K562 (cell line): ENCODE data around the gene ANO1. TPM values are rescaled to one million over a fixed set of nuclear protein-coding genes. Genes with fewer than 3 reads are reported as not detected.
A peak's percentile ranks its signal among the peaks of the same experiment; 100 is the strongest.

ENCODE experiments used
- ATAC-seq: fragments of 200-7000 bp; cut with Tn5 transposase; 3 replicates; pipeline ENCODE4 v1.9.1; 2020; ENCODE audit warnings: moderate library complexity
- BruUV-seq: library from RNA; stranded (reverse); fragments of 400-500 nt; replicated peaks from 2 replicates; lab custom pipeline; 2021; lab: Mats Ljungman, UMichigan
- CTCF ChIA-PET: fragments of 300-600 bp; formaldehyde crosslinking; extraction: SDS; loops from one replicate; lab custom pipeline; 2021; ENCODE audit warnings: low intra/inter-chr PET ratio; lab: Yijun Ruan, JAX
- POLR2A ChIA-PET: fragments of 300-600, 350-650 bp; sonication (Branson Sonifier 250); formaldehyde crosslinking; extraction: SDS; loops from one replicate; lab custom pipeline; 2021; ENCODE audit warnings: antibody characterized with exemption, inconsistent platforms; lab: Yijun Ruan, JAX
- DNase-seq, 4 experiments: peaks; one replicate each; pipeline versions ENCODE4 v3.0.0 to v3.0.0-alpha.2; 2011 to 2018; ENCODE audit warnings: low spot score in 3 of 4, mixed read lengths in 3 of 4; ENCODE audit errors: extremely low read depth in 1 of 4
- FAIRE-seq: peaks from 2 replicates; lab custom pipeline; 2011; peaks lifted over from hg19 to GRCh38; lab: Jason Lieb, UNC
- H2AFZ ChIP-seq: 2 replicates; pipeline ENCODE4 v1.6.0; 2011; ENCODE audit warnings: low read depth, low read length, control low read depth, inconsistent platforms
- H3K27ac ChIP-seq: fragments of 200-600 bp; 3 replicates; pipeline ENCODE4 v1.8.0; 2011; ENCODE audit warnings: low read depth, mild to moderate bottlenecking, control low read depth, inconsistent platforms, low read length, moderate library complexity, mixed read lengths; ENCODE audit errors: extremely low read depth
- H3K27me3 ChIP-seq, 2 experiments: fragments of 300-600 bp in 1 of 2; 2 replicates in 1 of 2; 3 replicates in 1 of 2; pipeline versions ENCODE4 v1.6.0 to v1.8.0; 2011; ENCODE audit warnings: inconsistent platforms in 2 of 2, low read length in 2 of 2, mild to moderate bottlenecking in 1 of 2, mixed read lengths in 1 of 2, moderate library complexity in 1 of 2; ENCODE audit not compliant: control insufficient read depth in 2 of 2, insufficient read depth in 2 of 2
- H3K36me3 ChIP-seq: fragments of 300-600 bp; 3 replicates; pipeline ENCODE4 v1.8.0; 2011; ENCODE audit warnings: mild to moderate bottlenecking, low read length, inconsistent platforms; ENCODE audit not compliant: control insufficient read depth, insufficient read depth
- H3K4me1 ChIP-seq, 2 experiments: fragments of 200-600 bp in 1 of 2; replicated peaks in 1 of 2; 2 replicates in 1 of 2; 3 replicates in 1 of 2; pipeline versions ENCODE4 v1.5.1 to v1.8.0; 2011; ENCODE audit warnings: inconsistent platforms in 2 of 2, low read length in 2 of 2, mild to moderate bottlenecking in 1 of 2, mixed read lengths in 1 of 2, moderate library complexity in 1 of 2; ENCODE audit not compliant: control insufficient read depth in 2 of 2, insufficient read depth in 2 of 2
- H3K4me2 ChIP-seq: 2 replicates; pipeline ENCODE4 v1.6.1; 2011; ENCODE audit warnings: low read length, control low read depth, inconsistent platforms, mixed read lengths; ENCODE audit not compliant: insufficient read depth
- H3K4me3 ChIP-seq: fragments of 200-600 bp; sonication (generic), shearing (Covaris generic); 2 replicates; pipeline ENCODE4 v1.5.1; 2016; ENCODE audit warnings: control low read depth, inconsistent platforms
- H3K79me2 ChIP-seq: fragments of 200-600 bp; 3 replicates; pipeline ENCODE4 v1.8.0; 2011; ENCODE audit warnings: low read length, inconsistent platforms; ENCODE audit not compliant: control insufficient read depth, insufficient read depth
- H3K9ac ChIP-seq, 2 experiments: 2 replicates each; pipeline versions ENCODE4 v1.6.0 to v1.6.1; 2011; ENCODE audit warnings: low read depth in 2 of 2, low read length in 2 of 2, control low read depth in 1 of 2, inconsistent platforms in 1 of 2, mild to moderate bottlenecking in 1 of 2, mixed read lengths in 1 of 2; ENCODE audit not compliant: insufficient read depth in 1 of 2
- H3K9me1 ChIP-seq: one replicate; pipeline ENCODE4 v1.6.0; 2011; ENCODE audit warnings: inconsistent platforms, mild to moderate bottlenecking, low read length, moderate library complexity; ENCODE audit not compliant: control insufficient read depth, insufficient read depth
- H3K9me3 ChIP-seq: replicated peaks from 2 replicates; pipeline ENCODE4 v1.5.1; 2011; ENCODE audit warnings: low read depth, low read length, inconsistent platforms; ENCODE audit not compliant: control insufficient read depth, insufficient read depth
- H4K20me1 ChIP-seq: replicated peaks from 2 replicates; pipeline ENCODE4 v1.6.1; 2011; ENCODE audit warnings: low read length, inconsistent platforms, mixed read lengths; ENCODE audit not compliant: control insufficient read depth, insufficient read depth
- CREM ChIP-seq: IDR thresholded peaks from 2 replicates; pipeline ENCODE4 v1.6.1; 2014; ENCODE audit warnings: antibody characterized with exemption, low read depth
- CTBP1 ChIP-seq: fragments of 450-650 bp; IDR thresholded peaks from 2 replicates; pipeline ENCODE4 v1.6.1; 2016; ENCODE audit warnings: borderline replicate concordance
- MCM3 ChIP-seq: fragments of 450-650 bp; IDR thresholded peaks from 2 replicates; pipeline ENCODE4 v1.6.1; 2016
- NCOA1 ChIP-seq: fragments of 450-650 bp; IDR thresholded peaks from 2 replicates; pipeline ENCODE4 v1.6.1; 2016; ENCODE audit warnings: low read depth
- NFE2 ChIP-seq: IDR thresholded peaks from 2 replicates; pipeline ENCODE4 v1.6.1; 2014; ENCODE audit warnings: antibody characterized with exemption, low read depth
- NR3C1 ChIP-seq: sonication (generic); formaldehyde crosslinking; IDR thresholded peaks from 2 replicates; pipeline ENCODE4 v1.8.1; 2022; ENCODE audit warnings: missing genetic modification reagents
- RNF2 ChIP-seq: sonication (generic); IDR thresholded peaks from 2 replicates; pipeline ENCODE4 v1.6.1; 2016
- SP1 ChIP-seq: sonication (generic); formaldehyde crosslinking; IDR thresholded peaks from 2 replicates; pipeline ENCODE4 v1.8.1; 2022; ENCODE audit warnings: mild to moderate bottlenecking, missing genetic modification reagents
- ZBTB1 ChIP-seq: sonication (generic); formaldehyde crosslinking; IDR thresholded peaks from 2 replicates; pipeline ENCODE4 v1.8.1; 2023; ENCODE audit warnings: missing genetic modification reagents, low read depth, mild to moderate bottlenecking, borderline replicate concordance
- ZNF507 ChIP-seq: conservative IDR thresholded peaks from 2 replicates; pipeline ENCODE4 v1.6.1; 2017; ENCODE audit warnings: missing genetic modification characterization, missing compliant biosample characterization
- ZNF778 ChIP-seq: fragments of 450-650 bp; formaldehyde crosslinking; IDR thresholded peaks from 2 replicates; pipeline ENCODE4 v1.4.0; 2020; ENCODE audit warnings: mild to moderate bottlenecking, moderate library complexity
- WGBS: fragments of 100-300 bp; shearing (Covaris generic); methylation state at CpG from one replicate; pipeline ENCODE4 v1.1.6; 2016; ENCODE audit warnings: low coverage, mixed read lengths; ENCODE audit not compliant: insufficient coverage; ENCODE audit errors: missing lambda C conversion rate; 5-methylcytosine and 5-hydroxymethylcytosine counted together
- in situ Hi-C: fragments of 300-500 bp; cut with MboI; formaldehyde crosslinking; loops from 4 replicates; pipeline ENCODE4 v1.15.0; 2018; ENCODE audit warnings: inconsistent platforms, mixed read lengths
- intact Hi-C: fragments of 100-400 bp; cut with micrococcal nuclease; formaldehyde crosslinking; loops from 2 replicates; pipeline ENCODE4 v1.14.2; 2022
- polyA plus RNA-seq, 8 experiments: library from polyadenylated mRNA; depleted of rRNA in 4 of 8; stranded (reverse) in 5 of 8; unstranded in 3 of 8; fragments of >200 nt; fragmentation: Nextera tagmentation in 2 of 8; fragmentation: Illumina TruSeq in 1 of 8; extraction: Ambion mirVana in 2 of 8; extraction: Trizol in 1 of 8; gene quantifications; 2 replicates each; pipeline versions ENCODE4 v1.2.1 to v1.2.3, GENCODE V29; 2011 to 2014; ENCODE audit warnings: inconsistent platforms in 1 of 8, missing spikeins in 1 of 8
- total RNA-seq, 7 experiments: library from RNA; depleted of rRNA in 6 of 7; stranded (reverse); fragments of >200 nt in 6 of 7; fragmentation: Illumina TruSeq in 2 of 7; extraction: Trizol in 2 of 7; gene quantifications; 2 replicates each; pipeline versions ENCODE4 v1.2.1 to v1.2.3, GENCODE V29; 2011 to 2021; ENCODE audit warnings: low replicate concordance in 1 of 7
- TF ChIP-seq, protein P1 (sequence below): fragments of 200-800 bp; sonication (Bioruptor generic); IDR thresholded peaks from 2 replicates; pipeline ENCODE4 v1.6.1; 2016; ENCODE audit warnings: missing genetic modification characterization, missing compliant biosample characterization
- TF ChIP-seq, protein P2 (sequence below): sonication (generic); formaldehyde crosslinking; IDR thresholded peaks from 2 replicates; pipeline ENCODE4 v1.8.0; 2022; ENCODE audit warnings: mild to moderate bottlenecking, missing genetic modification reagents

The ANO1 gene
- total and polyA plus RNA-seq, 9 of the 15 experiments (the other 6 are each of a cell fraction or from before 2014, with no cell fraction given): not detected

DNA sequence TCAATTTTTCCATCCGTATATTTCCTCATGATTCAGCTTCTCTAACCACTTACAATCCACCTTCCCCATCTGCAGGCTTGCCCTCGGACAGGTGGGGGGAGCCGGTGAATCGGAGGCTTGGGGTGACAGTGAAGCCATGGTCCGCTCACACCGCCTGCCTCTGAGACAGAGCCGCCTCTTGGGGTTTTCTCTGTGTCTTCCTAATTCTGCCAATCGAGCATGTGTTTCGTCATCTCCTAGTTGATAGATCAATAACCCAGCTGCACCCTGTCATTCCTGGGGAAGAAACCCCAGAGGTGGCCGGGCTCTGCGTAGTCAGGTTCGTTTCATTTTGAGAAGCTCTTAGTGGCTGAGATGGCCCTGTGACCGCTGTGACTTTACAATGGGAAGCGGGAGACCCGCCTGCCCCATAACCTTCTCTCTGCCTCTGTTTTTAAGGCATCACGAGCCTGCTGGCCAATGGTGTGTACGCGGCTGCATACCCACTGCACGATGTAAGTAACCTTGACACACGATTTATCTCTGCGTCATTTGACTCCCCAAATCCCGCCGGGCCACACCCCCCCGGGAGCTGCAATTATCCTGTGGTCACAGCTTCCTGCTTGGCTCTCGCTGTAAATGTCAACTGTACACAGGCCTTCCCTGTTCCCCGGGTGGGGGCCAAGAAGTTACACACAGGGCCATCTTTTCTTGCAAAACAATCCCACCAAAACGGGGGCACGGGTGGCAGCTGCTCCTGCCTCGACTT, 33.3 kb downstream of the ANO1 start:
- whole genome bisulfite sequencing: 19% methylated on average over 28 of the region's 29 CpGs
- Histone ChIP-seq H3K4me2 (peak overlapping the region; percentile 64), H3K9me1 (peaks cover 4% of the 10 kb centered on the region), H2AFZ (peak overlapping the region; percentile 93), H4K20me1 (0 out of 2 replicates have a peak, but pooled peaks cover 4% of the 10 kb centered on the region), H3K79me2 (no peaks in the 10 kb centered on the region), H3K27me3 (peaks cover 7 to 34% of the 10 kb centered on the region in 2 experiments; a peak in 3 of 5 replicates), H3K27ac (peak overlapping the region; percentile 61), H3K4me1 (peaks cover 20 to 25% of the 10 kb centered on the region in 2 experiments), H3K4me3 (no peak overlapping the region), H3K9me3 (no peaks in the 10 kb centered on the region), H3K36me3 (no peaks in the 10 kb centered on the region), H3K9ac (peak overlapping the region; percentile 43 to 87; a peak in 3 of 4 replicates)
- DNase-seq (peak; percentile 80 to 89 (median 86)), ATAC-seq (peak; percentile 97), FAIRE-seq (peak; percentile 99)
- in situ Hi-C loops: no loop called here
- intact Hi-C loops: no loop called here
- no TSS peak for BruUV-seq
- CTCF ChIA-PET: no interaction called here
- POLR2A ChIA-PET: interaction anchor here (0.5 to 1.1 kb wide), 6 partner anchors 12 to 199 kb away, joined by 3 to 5 read pairs (median 4); no protein-coding TSS in a partner anchor
- TF ChIP-seq NCOA1 (no peak), NR3C1 (no peak), CTBP1 (peak; percentile 79; the same call in 1 of the 2 replicates), ZNF778 (CRISPR knock-in tag) (no peak), CREM (peak; percentile 85), NFE2 (peak; percentile 23; the same call in 1 of the 2 replicates), ZNF507 (tag) (no peak), MCM3 (no peak), SP1 (CRISPR knock-in tag) (peak; percentile 47; the same call in 1 of the 2 replicates), RNF2 (peak; percentile 69; the same call in 1 of the 2 replicates), ZBTB1 (CRISPR knock-in tag) (no peak)
- TF ChIP-seq, protein P1, sequence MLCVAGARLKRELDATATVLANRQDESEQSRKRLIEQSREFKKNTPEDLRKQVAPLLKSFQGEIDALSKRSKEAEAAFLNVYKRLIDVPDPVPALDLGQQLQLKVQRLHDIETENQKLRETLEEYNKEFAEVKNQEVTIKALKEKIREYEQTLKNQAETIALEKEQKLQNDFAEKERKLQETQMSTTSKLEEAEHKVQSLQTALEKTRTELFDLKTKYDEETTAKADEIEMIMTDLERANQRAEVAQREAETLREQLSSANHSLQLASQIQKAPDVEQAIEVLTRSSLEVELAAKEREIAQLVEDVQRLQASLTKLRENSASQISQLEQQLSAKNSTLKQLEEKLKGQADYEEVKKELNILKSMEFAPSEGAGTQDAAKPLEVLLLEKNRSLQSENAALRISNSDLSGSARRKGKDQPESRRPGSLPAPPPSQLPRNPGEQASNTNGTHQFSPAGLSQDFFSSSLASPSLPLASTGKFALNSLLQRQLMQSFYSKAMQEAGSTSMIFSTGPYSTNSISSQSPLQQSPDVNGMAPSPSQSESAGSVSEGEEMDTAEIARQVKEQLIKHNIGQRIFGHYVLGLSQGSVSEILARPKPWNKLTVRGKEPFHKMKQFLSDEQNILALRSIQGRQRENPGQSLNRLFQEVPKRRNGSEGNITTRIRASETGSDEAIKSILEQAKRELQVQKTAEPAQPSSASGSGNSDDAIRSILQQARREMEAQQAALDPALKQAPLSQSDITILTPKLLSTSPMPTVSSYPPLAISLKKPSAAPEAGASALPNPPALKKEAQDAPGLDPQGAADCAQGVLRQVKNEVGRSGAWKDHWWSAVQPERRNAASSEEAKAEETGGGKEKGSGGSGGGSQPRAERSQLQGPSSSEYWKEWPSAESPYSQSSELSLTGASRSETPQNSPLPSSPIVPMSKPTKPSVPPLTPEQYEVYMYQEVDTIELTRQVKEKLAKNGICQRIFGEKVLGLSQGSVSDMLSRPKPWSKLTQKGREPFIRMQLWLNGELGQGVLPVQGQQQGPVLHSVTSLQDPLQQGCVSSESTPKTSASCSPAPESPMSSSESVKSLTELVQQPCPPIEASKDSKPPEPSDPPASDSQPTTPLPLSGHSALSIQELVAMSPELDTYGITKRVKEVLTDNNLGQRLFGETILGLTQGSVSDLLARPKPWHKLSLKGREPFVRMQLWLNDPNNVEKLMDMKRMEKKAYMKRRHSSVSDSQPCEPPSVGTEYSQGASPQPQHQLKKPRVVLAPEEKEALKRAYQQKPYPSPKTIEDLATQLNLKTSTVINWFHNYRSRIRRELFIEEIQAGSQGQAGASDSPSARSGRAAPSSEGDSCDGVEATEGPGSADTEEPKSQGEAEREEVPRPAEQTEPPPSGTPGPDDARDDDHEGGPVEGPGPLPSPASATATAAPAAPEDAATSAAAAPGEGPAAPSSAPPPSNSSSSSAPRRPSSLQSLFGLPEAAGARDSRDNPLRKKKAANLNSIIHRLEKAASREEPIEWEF (CRISPR knock-in tag): peak; percentile 81
- TF ChIP-seq, protein P2, sequence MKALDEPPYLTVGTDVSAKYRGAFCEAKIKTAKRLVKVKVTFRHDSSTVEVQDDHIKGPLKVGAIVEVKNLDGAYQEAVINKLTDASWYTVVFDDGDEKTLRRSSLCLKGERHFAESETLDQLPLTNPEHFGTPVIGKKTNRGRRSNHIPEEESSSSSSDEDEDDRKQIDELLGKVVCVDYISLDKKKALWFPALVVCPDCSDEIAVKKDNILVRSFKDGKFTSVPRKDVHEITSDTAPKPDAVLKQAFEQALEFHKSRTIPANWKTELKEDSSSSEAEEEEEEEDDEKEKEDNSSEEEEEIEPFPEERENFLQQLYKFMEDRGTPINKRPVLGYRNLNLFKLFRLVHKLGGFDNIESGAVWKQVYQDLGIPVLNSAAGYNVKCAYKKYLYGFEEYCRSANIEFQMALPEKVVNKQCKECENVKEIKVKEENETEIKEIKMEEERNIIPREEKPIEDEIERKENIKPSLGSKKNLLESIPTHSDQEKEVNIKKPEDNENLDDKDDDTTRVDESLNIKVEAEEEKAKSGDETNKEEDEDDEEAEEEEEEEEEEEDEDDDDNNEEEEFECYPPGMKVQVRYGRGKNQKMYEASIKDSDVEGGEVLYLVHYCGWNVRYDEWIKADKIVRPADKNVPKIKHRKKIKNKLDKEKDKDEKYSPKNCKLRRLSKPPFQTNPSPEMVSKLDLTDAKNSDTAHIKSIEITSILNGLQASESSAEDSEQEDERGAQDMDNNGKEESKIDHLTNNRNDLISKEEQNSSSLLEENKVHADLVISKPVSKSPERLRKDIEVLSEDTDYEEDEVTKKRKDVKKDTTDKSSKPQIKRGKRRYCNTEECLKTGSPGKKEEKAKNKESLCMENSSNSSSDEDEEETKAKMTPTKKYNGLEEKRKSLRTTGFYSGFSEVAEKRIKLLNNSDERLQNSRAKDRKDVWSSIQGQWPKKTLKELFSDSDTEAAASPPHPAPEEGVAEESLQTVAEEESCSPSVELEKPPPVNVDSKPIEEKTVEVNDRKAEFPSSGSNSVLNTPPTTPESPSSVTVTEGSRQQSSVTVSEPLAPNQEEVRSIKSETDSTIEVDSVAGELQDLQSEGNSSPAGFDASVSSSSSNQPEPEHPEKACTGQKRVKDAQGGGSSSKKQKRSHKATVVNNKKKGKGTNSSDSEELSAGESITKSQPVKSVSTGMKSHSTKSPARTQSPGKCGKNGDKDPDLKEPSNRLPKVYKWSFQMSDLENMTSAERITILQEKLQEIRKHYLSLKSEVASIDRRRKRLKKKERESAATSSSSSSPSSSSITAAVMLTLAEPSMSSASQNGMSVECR (CRISPR knock-in tag): 0 out of 2 replicates have a peak, but pooled peaks have one; percentile 19
